ENCODE results near the gene WNT3.
"Not testable (repeated sequence)": the region's sequence is repeated elsewhere in the genome, so short reads cannot be mapped to it uniquely, and the experiment has no call there.

Gene WNT3

GRCh38 chr17:46813920-46814319 is 4.6 kb downstream of the WNT3 start:
- no peak for DNase-seq (ENCODE audit: low read depth)

- DNase-seq (ENCODE audit: low read depth): no peak
These were observed 5.7 kb downstream of the WNT3 start for GRCh38 chr17:46812624-46813318.

- no peak for DNase-seq (ENCODE audit: low read depth)
These were observed 6.4 kb downstream of the WNT3 start for GRCh38 chr17:46811978-46812583.

- DNase-seq (ENCODE audit: low read depth): no peak
These were observed 7.7 kb downstream of the WNT3 start for GRCh38 chr17:46810837-46811236.

- no peak for DNase-seq (ENCODE audit: low read depth)
These were observed 9.4 kb downstream of the WNT3 start for GRCh38 chr17:46809110-46809571.

GRCh38 chr17:46805771-46806170 is 12.7 kb downstream of the WNT3 start:
- no peak for DNase-seq (ENCODE audit: low read depth)

- DNase-seq (ENCODE audit: low read depth): no peak
These were observed 14.9 kb downstream of the WNT3 start for GRCh38 chr17:46803544-46803943.

- no peak for DNase-seq (ENCODE audit: low read depth)
These were observed 15.7 kb downstream of the WNT3 start for GRCh38 chr17:46802800-46803199.

GRCh38 chr17:46800573-46800972 is 17.9 kb downstream of the WNT3 start:
- no peak for DNase-seq (ENCODE audit: low read depth)

GRCh38 chr17:46796956-46797530 is 21.4 kb downstream of the WNT3 start:
- DNase-seq (ENCODE audit: low read depth): no peak

GRCh38 chr17:46796524-46796923 is 22.0 kb downstream of the WNT3 start:
- DNase-seq (ENCODE audit: low read depth): no peak

GRCh38 chr17:46796084-46796483 is 22.4 kb downstream of the WNT3 start:
- no peak for DNase-seq (ENCODE audit: low read depth)

GRCh38 chr17:46795379-46795952 is 23.0 kb downstream of the WNT3 start:
- DNase-seq (ENCODE audit: low read depth): no peak

- DNase-seq (ENCODE audit: low read depth): no peak
These were observed 24.2 kb downstream of the WNT3 start for GRCh38 chr17:46794318-46794717.

GRCh38 chr17:46793541-46793940 is 25.0 kb downstream of the WNT3 start:
- DNase-seq (ENCODE audit: low read depth): no peak

- DNase-seq (ENCODE audit: low read depth): not testable (repeated sequence)
These were observed 25.5 kb downstream of the WNT3 start for GRCh38 chr17:46793023-46793422.

- no peak for DNase-seq (ENCODE audit: low read depth)
These were observed 26.4 kb downstream of the WNT3 start for GRCh38 chr17:46792071-46792470.

GRCh38 chr17:46791531-46791930 is 27.0 kb downstream of the WNT3 start:
- DNase-seq (ENCODE audit: low read depth): no peak

- no peak for DNase-seq (ENCODE audit: low read depth)
These were observed 28.3 kb downstream of the WNT3 start for GRCh38 chr17:46790216-46790615.

GRCh38 chr17:46789610-46790009 is 28.9 kb downstream of the WNT3 start:
- no peak for DNase-seq (ENCODE audit: low read depth)

GRCh38 chr17:46788796-46789195 is 29.7 kb downstream of the WNT3 start:
- DNase-seq (ENCODE audit: low read depth): no peak

GRCh38 chr17:46788300-46788699 is 30.2 kb downstream of the WNT3 start:
- no peak for DNase-seq (ENCODE audit: low read depth)

- no peak for DNase-seq (ENCODE audit: low read depth)
These were observed 31.0 kb downstream of the WNT3 start for GRCh38 chr17:46787478-46787877.

Measured in stimulated activated CD8-positive, alpha-beta memory T cell treated with anti-CD3 and anti-CD28 coated beads, Interleukin-15, amount 100 ng/mL, for 1 hour (primary cell).